AG09319 (cell line): Measurements from ENCODE around the gene MINDY4.
A peak's percentile ranks its signal among the peaks of the same experiment; 100 is the strongest.

Experiments used
- DNase-seq: peaks from one replicate; pipeline ENCODE4 v3.0.0-alpha.2; 2010; ENCODE audit warnings: low read depth; ENCODE audit errors: extremely low read depth
- TF ChIP-seq, protein P1 (sequence below): IDR thresholded peaks from 2 replicates; pipeline ENCODE4 v1.5.1; 2011; ENCODE audit warnings: low read depth, mild to moderate bottlenecking, inconsistent platforms, low read length, moderate library complexity

The MINDY4 gene

GRCh38 chr7:30772984-30773383 lies 1.8 kb downstream of the MINDY4 start:
- no peak for DNase-seq
- TF ChIP-seq, protein P1, sequence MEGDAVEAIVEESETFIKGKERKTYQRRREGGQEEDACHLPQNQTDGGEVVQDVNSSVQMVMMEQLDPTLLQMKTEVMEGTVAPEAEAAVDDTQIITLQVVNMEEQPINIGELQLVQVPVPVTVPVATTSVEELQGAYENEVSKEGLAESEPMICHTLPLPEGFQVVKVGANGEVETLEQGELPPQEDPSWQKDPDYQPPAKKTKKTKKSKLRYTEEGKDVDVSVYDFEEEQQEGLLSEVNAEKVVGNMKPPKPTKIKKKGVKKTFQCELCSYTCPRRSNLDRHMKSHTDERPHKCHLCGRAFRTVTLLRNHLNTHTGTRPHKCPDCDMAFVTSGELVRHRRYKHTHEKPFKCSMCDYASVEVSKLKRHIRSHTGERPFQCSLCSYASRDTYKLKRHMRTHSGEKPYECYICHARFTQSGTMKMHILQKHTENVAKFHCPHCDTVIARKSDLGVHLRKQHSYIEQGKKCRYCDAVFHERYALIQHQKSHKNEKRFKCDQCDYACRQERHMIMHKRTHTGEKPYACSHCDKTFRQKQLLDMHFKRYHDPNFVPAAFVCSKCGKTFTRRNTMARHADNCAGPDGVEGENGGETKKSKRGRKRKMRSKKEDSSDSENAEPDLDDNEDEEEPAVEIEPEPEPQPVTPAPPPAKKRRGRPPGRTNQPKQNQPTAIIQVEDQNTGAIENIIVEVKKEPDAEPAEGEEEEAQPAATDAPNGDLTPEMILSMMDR: no peak

GRCh38 chr7:30775992-30776391 lies 4.8 kb downstream of the MINDY4 start:
- TF ChIP-seq, protein P1: no peak
- no peak for DNase-seq

- no peak for DNase-seq
- TF ChIP-seq, protein P1: no peak
Observed at GRCh38 chr7:30776971-30777370, 5.8 kb downstream of the MINDY4 start.

- TF ChIP-seq, protein P1: no peak
- peak; percentile 84 for DNase-seq
Observed at GRCh38 chr7:30778255-30779025, 7.2 kb downstream of the MINDY4 start.

DNA sequence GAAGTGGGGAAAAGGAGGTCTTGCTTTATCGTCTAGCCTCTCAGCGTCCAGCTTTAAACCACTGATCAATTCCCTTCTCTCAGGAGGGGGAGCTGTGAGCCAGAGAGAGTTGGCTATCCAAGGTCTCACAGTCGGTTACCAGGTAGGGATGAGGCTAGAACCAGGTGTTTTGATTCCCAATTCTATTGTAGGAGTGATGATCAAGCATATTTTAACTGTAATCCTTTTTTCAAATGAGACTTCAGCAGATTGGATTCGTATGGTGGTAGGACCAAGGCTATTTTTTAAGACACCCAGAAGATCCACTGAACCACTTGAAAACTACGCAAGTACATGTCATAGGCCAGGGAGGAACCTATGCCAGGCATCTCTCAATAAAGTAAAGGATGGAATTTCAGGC lies 8.4 kb downstream of the MINDY4 start:
- DNase-seq: no peak

GRCh38 chr7:30780941-30781340 lies 9.7 kb downstream of the MINDY4 start:
- DNase-seq: no peak
- TF ChIP-seq, protein P1: no peak

More for the DNA sequence above, 8.4 kb downstream of the MINDY4 start:
- TF ChIP-seq, protein P1: no peak

- DNase-seq: no peak
- TF ChIP-seq, protein P1: no peak
Observed at GRCh38 chr7:30782690-30783089, 11.5 kb downstream of the MINDY4 start.
